Thyroid gland (tissue), 4 donors: ENCODE measurements around the gene JMJD1C.

ENCODE experiments used
- CTCF ChIP-seq, 6 experiments: fragments of 200-600 bp in 3 of 6; fragments of 450-650 bp in 3 of 6; sonication (generic) in 3 of 6; IDR thresholded peaks; one replicate each; pipeline ENCODE4 v1.5.1; 2016 to 2019; ENCODE audit warnings: antibody characterized with exemption in 6 of 6, mild to moderate bottlenecking in 2 of 6, inconsistent platforms in 1 of 6, moderate library complexity in 1 of 6
- POLR2A ChIP-seq, 2 donors: fragments of 450-650 bp; IDR thresholded peaks; one replicate each; pipeline ENCODE4 v1.6.1; 2017; ENCODE audit warnings: antibody characterized with exemption in 2 of 2, mild to moderate bottlenecking in 2 of 2, moderate library complexity in 1 of 2

GRCh38 chr10:63390521-63390920 lies 75.3 kb downstream of the JMJD1C start:
- TF ChIP-seq CTCF (IDR thresholded peaks at IDR 0.05) (no peak), POLR2A (IDR thresholded peaks at IDR 0.05) (no peak)
